Measurements from ENCODE around the gene PARD3B. TPM values are rescaled to one million over a fixed set of nuclear protein-coding genes. Genes with fewer than 3 reads are reported as not detected.

Gene PARD3B
- total RNA-seq, 1 experiment from 2014 or later = 3.9 TPM

DNA sequence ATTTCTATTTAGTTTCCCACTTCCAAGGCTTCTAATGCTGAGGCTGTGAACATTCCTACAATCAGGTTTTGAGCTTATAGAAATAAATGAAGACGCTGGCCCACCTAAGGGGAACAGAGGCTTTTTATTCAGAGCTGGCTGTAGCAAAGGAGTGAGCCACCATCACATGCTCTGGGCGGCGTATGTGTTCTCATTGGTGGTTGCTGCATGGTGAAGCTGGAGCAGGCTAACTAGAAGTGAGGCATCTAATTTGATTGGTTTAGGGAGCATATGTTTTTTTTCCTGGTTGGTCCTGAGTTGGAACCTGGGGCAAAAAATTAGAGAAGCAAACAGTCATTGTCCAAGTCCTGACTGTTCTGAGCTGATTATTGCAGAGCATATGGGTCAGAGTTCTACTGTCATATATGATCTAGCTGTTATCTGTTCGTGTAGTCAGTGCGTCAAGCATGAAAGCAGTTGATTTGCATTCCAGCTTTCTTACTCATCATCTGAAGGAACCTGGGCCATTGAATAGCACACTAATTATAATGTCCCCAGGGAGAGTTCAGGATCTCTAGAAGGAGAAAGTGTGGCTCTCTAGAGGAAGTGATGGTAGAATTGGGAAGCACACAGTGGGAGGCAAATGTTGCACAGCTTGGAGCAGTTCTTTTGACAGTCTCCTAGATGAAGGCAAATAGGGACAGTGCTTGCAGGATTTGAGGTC lies 279.6 kb downstream of the PARD3B start:
- ChIA-PET POLR2A (ENCODE audit: unreplicated experiment) (no interaction called here), CTCF (no interaction called here)
- Histone ChIP-seq H3K4me3 (ENCODE audit: low read length) (no peak overlapping the region), H3K9ac (ENCODE audit: low read length) (no peak overlapping the region), H3K27me3 (ENCODE audit: low read length) (no peaks in the 10 kb centered on the region), H3K9me2 (replicated peaks; ENCODE audit: low read length) (no peaks in the 10 kb centered on the region), H4K20me1 (ENCODE audit: low read length) (no peaks in the 10 kb centered on the region), H3K4me2 (ENCODE audit: low read length) (0 out of 2 replicates have a peak overlapping the region, but pooled peaks have one; percentile 1), H3K9me3 (ENCODE audit: low read length) (no peaks in the 10 kb centered on the region), H3K27ac (ENCODE audit: low read length) (no peak overlapping the region), H3F3A (ENCODE audit: low read length, unreplicated experiment) (no peaks in the 10 kb centered on the region), H3K4me1 (ENCODE audit: insufficient read depth, low read length) (peaks cover 15% of the 10 kb centered on the region; the same call in 1 of the 2 replicates), H3K79me2 (ENCODE audit: low read length) (no peaks in the 10 kb centered on the region), H3K36me3 (ENCODE audit: low read depth, low read length) (no peaks in the 10 kb centered on the region), H2AFZ (ENCODE audit: low read length) (no peak overlapping the region)
- intact Hi-C loops (cut with micrococcal nuclease) = no loop called here
- no peak for TF ChIP-seq EZH2 (IDR thresholded peaks at IDR 0.05; ENCODE audit: low read length, unreplicated experiment)
- TF ChIP-seq, protein P1, sequence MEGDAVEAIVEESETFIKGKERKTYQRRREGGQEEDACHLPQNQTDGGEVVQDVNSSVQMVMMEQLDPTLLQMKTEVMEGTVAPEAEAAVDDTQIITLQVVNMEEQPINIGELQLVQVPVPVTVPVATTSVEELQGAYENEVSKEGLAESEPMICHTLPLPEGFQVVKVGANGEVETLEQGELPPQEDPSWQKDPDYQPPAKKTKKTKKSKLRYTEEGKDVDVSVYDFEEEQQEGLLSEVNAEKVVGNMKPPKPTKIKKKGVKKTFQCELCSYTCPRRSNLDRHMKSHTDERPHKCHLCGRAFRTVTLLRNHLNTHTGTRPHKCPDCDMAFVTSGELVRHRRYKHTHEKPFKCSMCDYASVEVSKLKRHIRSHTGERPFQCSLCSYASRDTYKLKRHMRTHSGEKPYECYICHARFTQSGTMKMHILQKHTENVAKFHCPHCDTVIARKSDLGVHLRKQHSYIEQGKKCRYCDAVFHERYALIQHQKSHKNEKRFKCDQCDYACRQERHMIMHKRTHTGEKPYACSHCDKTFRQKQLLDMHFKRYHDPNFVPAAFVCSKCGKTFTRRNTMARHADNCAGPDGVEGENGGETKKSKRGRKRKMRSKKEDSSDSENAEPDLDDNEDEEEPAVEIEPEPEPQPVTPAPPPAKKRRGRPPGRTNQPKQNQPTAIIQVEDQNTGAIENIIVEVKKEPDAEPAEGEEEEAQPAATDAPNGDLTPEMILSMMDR (conservative IDR thresholded peaks at IDR 0.05; ENCODE audit: low read depth, low read length) = no peak
- no peak for TF ChIP-seq EZH2phosphoT487 (IDR thresholded peaks at IDR 0.05; ENCODE audit: borderline replicate concordance, low read length)
- peak; percentile 84 for DNase-seq
- no TSS peak for BruUV-seq (replicated peaks)
- ATAC-seq = peak; percentile 83

DNA sequence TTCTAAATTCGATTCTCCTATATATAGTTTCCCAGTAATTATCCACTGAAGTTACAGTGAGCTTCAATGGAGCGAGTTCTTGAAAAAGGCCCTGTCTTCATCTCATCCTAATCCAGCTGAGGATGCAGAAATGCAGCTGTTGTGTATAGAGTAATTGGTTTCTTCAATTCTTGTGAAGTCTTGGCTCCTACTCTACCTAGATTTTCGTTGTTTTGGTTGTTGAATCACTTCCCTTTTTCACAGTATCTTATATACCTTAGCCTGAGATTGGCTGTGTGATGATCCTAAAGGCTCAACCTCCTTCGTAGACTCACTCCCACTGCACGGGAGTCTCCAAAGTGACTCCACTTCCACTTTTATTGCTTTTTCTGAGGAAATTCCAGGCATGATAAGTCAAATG lies 280.4 kb downstream of the PARD3B start:
- Histone ChIP-seq H3K36me3 (ENCODE audit: low read depth, low read length) (no peaks in the 10 kb centered on the region), H3K9ac (ENCODE audit: low read length) (no peak overlapping the region), H3K27ac (ENCODE audit: low read length) (no peak overlapping the region), H2AFZ (ENCODE audit: low read length) (no peak overlapping the region), H3K9me3 (ENCODE audit: low read length) (no peaks in the 10 kb centered on the region), H4K20me1 (ENCODE audit: low read length) (no peaks in the 10 kb centered on the region), H3K9me2 (replicated peaks; ENCODE audit: low read length) (no peaks in the 10 kb centered on the region), H3K4me3 (ENCODE audit: low read length) (no peak overlapping the region), H3F3A (ENCODE audit: low read length, unreplicated experiment) (no peaks in the 10 kb centered on the region), H3K4me1 (ENCODE audit: insufficient read depth, low read length) (peaks cover 15% of the 10 kb centered on the region; the same call in 1 of the 2 replicates), H3K27me3 (ENCODE audit: low read length) (no peaks in the 10 kb centered on the region), H3K4me2 (ENCODE audit: low read length) (no peak overlapping the region), H3K79me2 (ENCODE audit: low read length) (no peaks in the 10 kb centered on the region)
- DNase-seq (no peak), ATAC-seq (no peak)
- BruUV-seq (replicated peaks) = no TSS peak
- intact Hi-C loops (cut with micrococcal nuclease) = no loop called here
- ChIA-PET POLR2A (ENCODE audit: unreplicated experiment) (no interaction called here), CTCF (no interaction called here)
- TF ChIP-seq EZH2 (IDR thresholded peaks at IDR 0.05; ENCODE audit: low read length, unreplicated experiment) (no peak), EZH2phosphoT487 (IDR thresholded peaks at IDR 0.05; ENCODE audit: borderline replicate concordance, low read length) (no peak)
- TF ChIP-seq, protein P1 (conservative IDR thresholded peaks at IDR 0.05; ENCODE audit: low read depth, low read length) = no peak

Data from PC-3 (cell line).